K562 (cell line): ENCODE data around the gene TMEM245. TPM values are rescaled to one million over a fixed set of nuclear protein-coding genes. Genes with fewer than 3 reads are reported as not detected.

Experiments used
- ATAC-seq: fragments of 200-7000 bp; cut with Tn5 transposase; 3 replicates; pipeline ENCODE4 v1.9.1; 2020; ENCODE audit warnings: moderate library complexity
- BruUV-seq: library from RNA; stranded (reverse); fragments of 400-500 nt; replicated peaks from 2 replicates; lab custom pipeline; 2021; lab: Mats Ljungman, UMichigan
- CTCF ChIA-PET: fragments of 300-600 bp; formaldehyde crosslinking; extraction: SDS; loops from one replicate; lab custom pipeline; 2021; ENCODE audit warnings: low intra/inter-chr PET ratio; lab: Yijun Ruan, JAX
- POLR2A ChIA-PET: fragments of 300-600, 350-650 bp; sonication (Branson Sonifier 250); formaldehyde crosslinking; extraction: SDS; loops from one replicate; lab custom pipeline; 2021; ENCODE audit warnings: antibody characterized with exemption, inconsistent platforms; lab: Yijun Ruan, JAX
- DNase-seq, 4 experiments: peaks; one replicate each; pipeline versions ENCODE4 v3.0.0 to v3.0.0-alpha.2; 2011 to 2018; ENCODE audit warnings: low spot score in 3 of 4, mixed read lengths in 3 of 4; ENCODE audit errors: extremely low read depth in 1 of 4
- FAIRE-seq: peaks from 2 replicates; lab custom pipeline; 2011; peaks lifted over from hg19 to GRCh38; lab: Jason Lieb, UNC
- H2AFZ ChIP-seq: 2 replicates; pipeline ENCODE4 v1.6.0; 2011; ENCODE audit warnings: low read depth, low read length, control low read depth, inconsistent platforms
- H3K27ac ChIP-seq: fragments of 200-600 bp; 3 replicates; pipeline ENCODE4 v1.8.0; 2011; ENCODE audit warnings: low read depth, mild to moderate bottlenecking, control low read depth, inconsistent platforms, low read length, moderate library complexity, mixed read lengths; ENCODE audit errors: extremely low read depth
- H3K27me3 ChIP-seq, 2 experiments: fragments of 300-600 bp in 1 of 2; 2 replicates in 1 of 2; 3 replicates in 1 of 2; pipeline versions ENCODE4 v1.6.0 to v1.8.0; 2011; ENCODE audit warnings: inconsistent platforms in 2 of 2, low read length in 2 of 2, mild to moderate bottlenecking in 1 of 2, mixed read lengths in 1 of 2, moderate library complexity in 1 of 2; ENCODE audit not compliant: control insufficient read depth in 2 of 2, insufficient read depth in 2 of 2
- H3K36me3 ChIP-seq: fragments of 300-600 bp; 3 replicates; pipeline ENCODE4 v1.8.0; 2011; ENCODE audit warnings: mild to moderate bottlenecking, low read length, inconsistent platforms; ENCODE audit not compliant: control insufficient read depth, insufficient read depth
- H3K4me1 ChIP-seq, 2 experiments: fragments of 200-600 bp in 1 of 2; replicated peaks in 1 of 2; 2 replicates in 1 of 2; 3 replicates in 1 of 2; pipeline versions ENCODE4 v1.5.1 to v1.8.0; 2011; ENCODE audit warnings: inconsistent platforms in 2 of 2, low read length in 2 of 2, mild to moderate bottlenecking in 1 of 2, mixed read lengths in 1 of 2, moderate library complexity in 1 of 2; ENCODE audit not compliant: control insufficient read depth in 2 of 2, insufficient read depth in 2 of 2
- H3K4me2 ChIP-seq: 2 replicates; pipeline ENCODE4 v1.6.1; 2011; ENCODE audit warnings: low read length, control low read depth, inconsistent platforms, mixed read lengths; ENCODE audit not compliant: insufficient read depth
- H3K4me3 ChIP-seq: fragments of 200-600 bp; sonication (generic), shearing (Covaris generic); 2 replicates; pipeline ENCODE4 v1.5.1; 2016; ENCODE audit warnings: control low read depth, inconsistent platforms
- H3K79me2 ChIP-seq: fragments of 200-600 bp; 3 replicates; pipeline ENCODE4 v1.8.0; 2011; ENCODE audit warnings: low read length, inconsistent platforms; ENCODE audit not compliant: control insufficient read depth, insufficient read depth
- H3K9ac ChIP-seq, 2 experiments: 2 replicates each; pipeline versions ENCODE4 v1.6.0 to v1.6.1; 2011; ENCODE audit warnings: low read depth in 2 of 2, low read length in 2 of 2, control low read depth in 1 of 2, inconsistent platforms in 1 of 2, mild to moderate bottlenecking in 1 of 2, mixed read lengths in 1 of 2; ENCODE audit not compliant: insufficient read depth in 1 of 2
- H3K9me1 ChIP-seq: one replicate; pipeline ENCODE4 v1.6.0; 2011; ENCODE audit warnings: inconsistent platforms, mild to moderate bottlenecking, low read length, moderate library complexity; ENCODE audit not compliant: control insufficient read depth, insufficient read depth
- H3K9me3 ChIP-seq: replicated peaks from 2 replicates; pipeline ENCODE4 v1.5.1; 2011; ENCODE audit warnings: low read depth, low read length, inconsistent platforms; ENCODE audit not compliant: control insufficient read depth, insufficient read depth
- H4K20me1 ChIP-seq: replicated peaks from 2 replicates; pipeline ENCODE4 v1.6.1; 2011; ENCODE audit warnings: low read length, inconsistent platforms, mixed read lengths; ENCODE audit not compliant: control insufficient read depth, insufficient read depth
- DACH1 ChIP-seq: fragments of 450-650 bp; IDR thresholded peaks from 2 replicates; pipeline ENCODE4 v1.6.1; 2018; ENCODE audit not compliant: partially characterized antibody
- MYC ChIP-seq, 2 experiments: fragments of 250-450 bp in 1 of 2; sonication (Bioruptor Pico) in 1 of 2; IDR thresholded peaks; 2 replicates each; pipeline versions ENCODE4 v1.5.1 to v1.6.1; 2012 to 2021; ENCODE audit warnings: low read depth in 2 of 2, borderline replicate concordance in 1 of 2, improper control_type of control experiment in 1 of 2, low read length in 1 of 2, mild to moderate bottlenecking in 1 of 2, moderate library complexity in 1 of 2
- NBN ChIP-seq: fragments of 450-650 bp; IDR thresholded peaks from 2 replicates; pipeline ENCODE4 v1.6.1; 2016; ENCODE audit warnings: low read depth, mild to moderate bottlenecking
- THAP12 ChIP-seq: fragments of 250-450 bp; sonication (Bioruptor Pico); IDR thresholded peaks from 2 replicates; pipeline ENCODE4 v1.9.0; 2021; ENCODE audit warnings: mild to moderate bottlenecking, inconsistent platforms
- ZFPM2 ChIP-seq: fragments of 250-450 bp; sonication (Bioruptor Pico); IDR thresholded peaks from 2 replicates; pipeline ENCODE4 v1.5.1; 2022; ENCODE audit warnings: mild to moderate bottlenecking
- ZNF398 ChIP-seq: fragments of 250-450 bp; sonication (Bioruptor Pico); IDR thresholded peaks from 2 replicates; pipeline ENCODE4 v1.8.0; 2021; ENCODE audit warnings: moderate library complexity, mild to moderate bottlenecking, inconsistent platforms
- WGBS: fragments of 100-300 bp; shearing (Covaris generic); methylation state at CpG from one replicate; pipeline ENCODE4 v1.1.6; 2016; ENCODE audit warnings: low coverage, mixed read lengths; ENCODE audit not compliant: insufficient coverage; ENCODE audit errors: missing lambda C conversion rate; 5-methylcytosine and 5-hydroxymethylcytosine counted together
- in situ Hi-C: fragments of 300-500 bp; cut with MboI; formaldehyde crosslinking; loops from 4 replicates; pipeline ENCODE4 v1.15.0; 2018; ENCODE audit warnings: inconsistent platforms, mixed read lengths
- intact Hi-C: fragments of 100-400 bp; cut with micrococcal nuclease; formaldehyde crosslinking; loops from 2 replicates; pipeline ENCODE4 v1.14.2; 2022
- polyA plus RNA-seq, 8 experiments: library from polyadenylated mRNA; depleted of rRNA in 4 of 8; stranded (reverse) in 5 of 8; unstranded in 3 of 8; fragments of >200 nt; fragmentation: Nextera tagmentation in 2 of 8; fragmentation: Illumina TruSeq in 1 of 8; extraction: Ambion mirVana in 2 of 8; extraction: Trizol in 1 of 8; gene quantifications; 2 replicates each; pipeline versions ENCODE4 v1.2.1 to v1.2.3, GENCODE V29; 2011 to 2014; ENCODE audit warnings: inconsistent platforms in 1 of 8, missing spikeins in 1 of 8
- total RNA-seq, 7 experiments: library from RNA; depleted of rRNA in 6 of 7; stranded (reverse); fragments of >200 nt in 6 of 7; fragmentation: Illumina TruSeq in 2 of 7; extraction: Trizol in 2 of 7; gene quantifications; 2 replicates each; pipeline versions ENCODE4 v1.2.1 to v1.2.3, GENCODE V29; 2011 to 2021; ENCODE audit warnings: low replicate concordance in 1 of 7
- TF ChIP-seq, protein P1 (sequence below): fragments of 250-450 bp; sonication (Bioruptor Pico); IDR thresholded peaks from 2 replicates; pipeline ENCODE4 v1.5.0; 2021; ENCODE audit warnings: mild to moderate bottlenecking, borderline replicate concordance
- TF ChIP-seq, protein P2 (sequence below): fragments of 250-450 bp; sonication (Bioruptor Pico); IDR thresholded peaks from 2 replicates; pipeline ENCODE4 v1.4.0; 2020

TMEM245 gene
- total and polyA plus RNA-seq, 9 of the 15 experiments (the other 6 are each of a cell fraction or from before 2014, with no cell fraction given): 8.5 to 43.2 (median 24.3) TPM

DNA sequence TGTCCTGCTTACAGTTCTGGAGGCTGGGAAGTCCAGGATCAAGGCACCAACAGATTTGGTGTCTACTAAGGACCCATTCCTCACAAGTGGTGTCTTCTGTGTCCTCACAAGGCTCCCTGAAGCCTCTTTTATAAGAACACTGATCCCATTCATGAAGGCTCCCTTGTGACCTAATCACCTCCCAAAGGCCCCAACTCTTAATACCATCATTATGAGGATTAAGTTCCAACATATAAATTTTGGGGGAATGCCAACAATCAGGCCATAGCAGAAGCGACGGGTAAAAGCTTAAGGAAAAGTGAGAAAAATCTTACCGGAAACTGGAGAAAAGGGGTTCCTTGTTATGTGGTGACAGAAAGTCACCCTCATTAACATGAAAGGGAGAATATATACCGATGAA, 117.6 kb downstream of the TMEM245 start:
- Histone ChIP-seq H2AFZ (no peak overlapping the region), H3K79me2 (peaks cover 43% of the 10 kb centered on the region), H3K27me3 (no peaks in the 10 kb centered on the region), H3K4me1 (peaks cover 0 to under 1% of the 10 kb centered on the region in 2 experiments; a peak in 1 of 5 replicates), H3K9ac (no peak overlapping the region), H3K9me1 (no peaks in the 10 kb centered on the region), H3K36me3 (peaks cover 8% of the 10 kb centered on the region; the same call in 1 of the 3 replicates), H3K27ac (no peak overlapping the region), H3K9me3 (no peaks in the 10 kb centered on the region; the same call in 1 of the 2 replicates), H3K4me2 (no peak overlapping the region), H3K4me3 (no peak overlapping the region), H4K20me1 (no peaks in the 10 kb centered on the region)
- CTCF ChIA-PET: no interaction called here
- intact Hi-C loops (no loop called here), in situ Hi-C loops (no loop called here)
- POLR2A ChIA-PET: no interaction called here
- no peak for FAIRE-seq
- no TSS peak for BruUV-seq
- WGBS: 94% methylated on average over 4 of the region's 4 CpGs
- no peak for DNase-seq
- ATAC-seq: no peak
- TF ChIP-seq NBN (no peak), ZFPM2 (CRISPR knock-in tag) (no peak), MYC (IDR thresholded peaks at IDR 0.05; ENCODE audit: low read depth, low read length) (no peak), MYC (CRISPR knock-in tag; IDR thresholded peaks at IDR 0.05; ENCODE audit: borderline replicate concordance, low read depth) (no peak), THAP12 (no peak), ZNF398 (CRISPR knock-in tag) (no peak), DACH1 (no peak)
- TF ChIP-seq, protein P1, sequence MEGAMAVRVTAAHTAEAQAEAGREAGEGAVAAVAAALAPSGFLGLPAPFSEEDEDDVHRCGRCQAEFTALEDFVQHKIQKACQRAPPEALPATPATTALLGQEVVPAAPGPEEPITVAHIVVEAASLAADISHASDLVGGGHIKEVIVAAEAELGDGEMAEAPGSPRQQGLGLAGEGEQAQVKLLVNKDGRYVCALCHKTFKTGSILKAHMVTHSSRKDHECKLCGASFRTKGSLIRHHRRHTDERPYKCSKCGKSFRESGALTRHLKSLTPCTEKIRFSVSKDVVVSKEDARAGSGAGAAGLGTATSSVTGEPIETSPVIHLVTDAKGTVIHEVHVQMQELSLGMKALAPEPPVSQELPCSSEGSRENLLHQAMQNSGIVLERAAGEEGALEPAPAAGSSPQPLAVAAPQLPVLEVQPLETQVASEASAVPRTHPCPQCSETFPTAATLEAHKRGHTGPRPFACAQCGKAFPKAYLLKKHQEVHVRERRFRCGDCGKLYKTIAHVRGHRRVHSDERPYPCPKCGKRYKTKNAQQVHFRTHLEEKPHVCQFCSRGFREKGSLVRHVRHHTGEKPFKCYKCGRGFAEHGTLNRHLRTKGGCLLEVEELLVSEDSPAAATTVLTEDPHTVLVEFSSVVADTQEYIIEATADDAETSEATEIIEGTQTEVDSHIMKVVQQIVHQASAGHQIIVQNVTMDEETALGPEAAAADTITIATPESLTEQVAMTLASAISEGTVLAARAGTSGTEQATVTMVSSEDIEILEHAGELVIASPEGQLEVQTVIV (CRISPR knock-in tag): no peak
- TF ChIP-seq, protein P2, sequence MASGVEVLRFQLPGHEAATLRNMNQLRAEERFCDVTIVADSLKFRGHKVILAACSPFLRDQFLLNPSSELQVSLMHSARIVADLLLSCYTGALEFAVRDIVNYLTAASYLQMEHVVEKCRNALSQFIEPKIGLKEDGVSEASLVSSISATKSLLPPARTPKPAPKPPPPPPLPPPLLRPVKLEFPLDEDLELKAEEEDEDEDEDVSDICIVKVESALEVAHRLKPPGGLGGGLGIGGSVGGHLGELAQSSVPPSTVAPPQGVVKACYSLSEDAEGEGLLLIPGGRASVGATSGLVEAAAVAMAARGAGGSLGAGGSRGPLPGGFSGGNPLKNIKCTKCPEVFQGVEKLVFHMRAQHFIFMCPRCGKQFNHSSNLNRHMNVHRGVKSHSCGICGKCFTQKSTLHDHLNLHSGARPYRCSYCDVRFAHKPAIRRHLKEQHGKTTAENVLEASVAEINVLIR (CRISPR knock-in tag): no peak
